Testis (tissue), 3 donors: ENCODE measurements around the gene BSDC1. TPM values are rescaled to one million over a fixed set of nuclear protein-coding genes. Genes with fewer than 3 reads are reported as not detected.

Experiments
- DNase-seq: peaks from one replicate; pipeline ENCODE4 v3.0.0-alpha.2; 2019
- H3K27ac ChIP-seq, 2 donors: fragments of 200-600 bp; sonication (generic); one replicate each; pipeline ENCODE4 v1.5.1; 2019
- H3K27me3 ChIP-seq: fragments of 200-600 bp; sonication (generic); one replicate; pipeline ENCODE4 v1.5.1; 2019
- H3K36me3 ChIP-seq: fragments of 200-600 bp; sonication (generic); one replicate; pipeline ENCODE4 v1.5.1; 2017; ENCODE audit warnings: low read depth; ENCODE audit errors: missing control alignments
- H3K4me1 ChIP-seq: fragments of 200-600 bp; sonication (generic); one replicate; pipeline ENCODE4 v1.5.1; 2019
- H3K4me3 ChIP-seq, 2 donors: fragments of 200-600 bp; sonication (generic); one replicate each; pipeline ENCODE4 v1.5.1; 2017 to 2019
- H3K9me3 ChIP-seq: fragments of 200-600 bp; sonication (generic); one replicate; pipeline ENCODE4 v1.5.1; 2017
- CTCF ChIP-seq, 3 experiments: fragments of 450-650 bp in 2 of 3; fragments of 200-600 bp in 1 of 3; sonication (generic) in 1 of 3; IDR thresholded peaks; one replicate each; pipeline ENCODE4 v1.5.1; 2016 to 2019; ENCODE audit warnings: antibody characterized with exemption in 3 of 3, mild to moderate bottlenecking in 2 of 3, moderate library complexity in 1 of 3
- POLR2A ChIP-seq: fragments of 450-650 bp; IDR thresholded peaks from one replicate; pipeline ENCODE4 v1.6.1; 2017; ENCODE audit warnings: antibody characterized with exemption, mild to moderate bottlenecking, moderate library complexity
- WGBS, 2 donors: methylation state at CpG; one replicate each; pipeline ENCODE4 v1.1.5; 2018; 5-methylcytosine and 5-hydroxymethylcytosine counted together
- intact Hi-C: fragments of 100-400 bp; cut with DNase I; formaldehyde crosslinking; loops from one replicate; pipeline ENCODE4 v1.15.1; 2023; ENCODE audit warnings: low total_unique reads
- polyA plus RNA-seq: library from polyadenylated mRNA; stranded (reverse); fragments of 350-450 nt; fragmentation: Illumina TruSeq; extraction: RNeasy Lipid Tissue Mini Kit (QIAGEN cat#74804); gene quantifications from one replicate; pipeline ENCODE4 v1.2.3, GENCODE V29; 2014; ENCODE audit warnings: low read depth, low replicate concordance; ENCODE audit not compliant: insufficient read depth
- total RNA-seq, 2 donors: library from RNA; depleted of rRNA; stranded (reverse); fragments of >200 nt; gene quantifications; one replicate each; pipeline ENCODE4 v1.2.3, GENCODE V29; 2016

BSDC1 gene
- total and polyA plus RNA-seq, 3 donors from 2014 or later: 130 to 234 (median 160) TPM

- Histone ChIP-seq H3K36me3 (no peaks in the 10 kb centered on the region), H3K4me1 (peaks cover 7% of the 10 kb centered on the region), H3K9me3 (no peaks in the 10 kb centered on the region), H3K4me3 (no peak overlapping the region), H3K27ac (no peak overlapping the region), H3K27me3 (no peaks in the 10 kb centered on the region)
- no peak for TF ChIP-seq CTCF (IDR thresholded peaks at IDR 0.05)
- TF ChIP-seq POLR2A: no peak
- DNase-seq: no peak
- WGBS, 2 donors: 96% methylated on average over 7 of the region's 7 CpGs
- intact Hi-C loops: no loop called here
Observed at GRCh38 chr1:32367912-32368635, 26.2 kb downstream of the BSDC1 start.

DNA sequence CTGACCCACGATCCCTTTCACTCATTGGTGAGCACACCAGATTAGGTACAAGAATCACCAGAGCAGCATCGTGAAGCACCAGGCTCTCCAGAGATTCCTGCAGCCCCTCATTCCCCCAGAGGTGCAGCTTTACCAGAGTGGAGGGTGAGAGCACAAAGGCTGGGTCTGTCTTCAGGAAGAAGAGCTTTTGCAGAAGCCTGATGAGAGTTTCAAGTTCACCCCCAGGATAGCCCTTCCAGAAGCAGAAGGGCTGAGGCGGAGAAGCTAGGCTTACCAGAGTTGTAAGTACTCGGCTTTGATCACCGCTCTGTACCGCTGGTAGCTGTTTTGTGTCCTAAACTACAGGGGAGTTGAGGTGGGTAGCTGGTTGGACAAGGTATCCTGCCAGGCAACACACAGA is 28.8 kb downstream of the BSDC1 start:
- Histone ChIP-seq H3K27me3 (no peaks in the 10 kb centered on the region), H3K9me3 (no peaks in the 10 kb centered on the region), H3K36me3 (no peaks in the 10 kb centered on the region), H3K27ac (peak overlapping the region in 1 of 2 donors; percentile 24), H3K4me1 (peaks cover 29% of the 10 kb centered on the region), H3K4me3 (no peak overlapping the region)
- WGBS, 2 donors: 73 to 77% methylated on average over 6 of the region's 6 CpGs
- DNase-seq: no peak
- TF ChIP-seq POLR2A: no peak
- no peak for TF ChIP-seq CTCF (IDR thresholded peaks at IDR 0.05)
- intact Hi-C loops: no loop called here

DNA sequence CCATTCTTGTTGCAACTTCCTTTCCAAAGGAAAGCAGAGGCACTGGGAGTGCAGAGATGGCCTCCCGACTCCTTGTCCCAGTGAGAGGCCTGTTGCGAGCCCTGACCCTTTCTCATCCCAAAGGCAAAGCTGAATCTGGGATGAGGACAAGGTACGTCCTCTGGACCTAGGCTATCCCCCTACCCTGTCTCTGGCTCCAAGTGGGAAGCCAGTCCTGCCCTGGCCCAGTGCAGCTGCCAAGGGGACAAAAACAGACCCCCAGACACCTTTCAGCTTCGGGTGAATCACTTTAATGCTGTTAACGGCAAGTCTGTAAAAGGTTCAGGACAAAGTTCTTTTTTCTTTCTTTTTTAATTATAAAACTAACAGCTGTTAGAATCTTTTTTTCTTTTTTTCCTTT is 29.4 kb downstream of the BSDC1 start:
- Histone ChIP-seq H3K27ac (peak overlapping the region in 1 of 2 donors; percentile 24), H3K4me1 (peaks cover 29% of the 10 kb centered on the region), H3K4me3 (no peak overlapping the region), H3K27me3 (no peaks in the 10 kb centered on the region), H3K9me3 (no peaks in the 10 kb centered on the region), H3K36me3 (no peaks in the 10 kb centered on the region)
- 77 to 85% methylated on average over 5 of the region's 5 CpGs for WGBS, 2 donors
- no peak for DNase-seq
- intact Hi-C loops: no loop called here
- TF ChIP-seq POLR2A (no peak), CTCF (IDR thresholded peaks at IDR 0.05) (no peak)

DNA sequence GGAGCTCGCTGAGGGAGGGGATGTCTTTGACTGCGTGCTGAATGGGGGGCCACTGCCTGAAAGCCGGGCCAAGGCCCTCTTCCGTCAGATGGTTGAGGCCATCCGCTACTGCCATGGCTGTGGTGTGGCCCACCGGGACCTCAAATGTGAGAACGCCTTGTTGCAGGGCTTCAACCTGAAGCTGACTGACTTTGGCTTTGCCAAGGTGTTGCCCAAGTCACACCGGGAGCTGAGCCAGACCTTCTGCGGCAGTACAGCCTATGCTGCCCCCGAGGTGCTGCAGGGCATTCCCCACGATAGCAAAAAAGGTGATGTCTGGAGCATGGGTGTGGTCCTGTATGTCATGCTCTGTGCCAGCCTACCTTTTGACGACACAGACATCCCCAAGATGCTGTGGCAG is 30.5 kb downstream of the BSDC1 start:
- Histone ChIP-seq H3K36me3 (no peaks in the 10 kb centered on the region), H3K9me3 (no peaks in the 10 kb centered on the region), H3K27me3 (no peaks in the 10 kb centered on the region), H3K4me3 (no peak overlapping the region), H3K4me1 (peaks cover 29% of the 10 kb centered on the region), H3K27ac (no peak overlapping the region)
- TF ChIP-seq POLR2A (no peak), CTCF (IDR thresholded peaks at IDR 0.05) (no peak)
- 79 to 92% methylated on average over 7 to 12 of the region's 12 CpGs for WGBS, 2 donors
- DNase-seq: no peak
- intact Hi-C loops: no loop called here
